ENCODE data around the gene ECSCR.

ECSCR gene

GRCh38 chr5:139461176-139461575 lies 1.4 kb downstream of the ECSCR start:
- Mint-ChIP-seq H3K9me3 (no peaks in the 10 kb centered on the region), H3K4me1 (peaks cover 56% of the 10 kb centered on the region), H3K27me3 (peaks cover 16% of the 10 kb centered on the region), H3K4me3 (no peak overlapping the region), H3K36me3 (no peaks in the 10 kb centered on the region), H3K27ac (peak overlapping the region; percentile 11)
- DNase-seq, result no peak
- CTCF ChIA-PET, result interaction anchor here (2.1 kb wide), 1 partner anchor 52 kb away, joined by 6 read pairs; no protein-coding TSS in a partner anchor

- Mint-ChIP-seq H3K27me3 (peaks cover 16% of the 10 kb centered on the region), H3K36me3 (no peaks in the 10 kb centered on the region), H3K4me3 (no peak overlapping the region), H3K9me3 (no peaks in the 10 kb centered on the region), H3K4me1 (peaks cover 60% of the 10 kb centered on the region), H3K27ac (peak overlapping the region; percentile 91)
- DNase-seq, result no peak
- CTCF ChIA-PET, result interaction anchor here (1.5 to 4.0 kb wide), 4 partner anchors 16 to 53 kb away, joined by 4 to 21 read pairs (median 10); partner anchors contain the start of gene STING1
Measured at GRCh38 chr5:139460455-139460854, 2.1 kb downstream of the ECSCR start.

- peaks cover 67% of the 10 kb centered on the region for H3K4me1 Mint-ChIP-seq
Measured at GRCh38 chr5:139459451-139459934, 3.0 kb downstream of the ECSCR start.

GRCh38 chr5:139458580-139459407 lies 3.7 kb downstream of the ECSCR start:
- peak overlapping the region; percentile 48 for H3K4me3 Mint-ChIP-seq
- H3K27me3 Mint-ChIP-seq, result peaks cover 10% of the 10 kb centered on the region
- H3K9me3 Mint-ChIP-seq, result no peaks in the 10 kb centered on the region
- peak overlapping the region; percentile 91 for H3K27ac Mint-ChIP-seq
- peaks cover 74% of the 10 kb centered on the region for H3K4me1 Mint-ChIP-seq
- CTCF ChIA-PET, result interaction anchor here (0.7 to 4.0 kb wide), 8 partner anchors 14 to 54 kb away, joined by 3 to 21 read pairs (median 8); partner anchors contain the start of genes DNAJC18 and STING1
- H3K36me3 Mint-ChIP-seq, result no peaks in the 10 kb centered on the region
- peak; percentile 90 for DNase-seq

More at GRCh38 chr5:139459451-139459934, 3.0 kb downstream of the ECSCR start:
- Mint-ChIP-seq H3K36me3 (no peaks in the 10 kb centered on the region), H3K9me3 (no peaks in the 10 kb centered on the region), H3K27ac (peak overlapping the region; percentile 91), H3K27me3 (peaks cover 16% of the 10 kb centered on the region), H3K4me3 (peak overlapping the region; percentile 39)
- DNase-seq, result peak; percentile 48
- CTCF ChIA-PET, result interaction anchor here (0.7 to 4.0 kb wide), 8 partner anchors 15 to 54 kb away, joined by 3 to 21 read pairs (median 7); partner anchors contain the start of genes DNAJC18 and STING1

GRCh38 chr5:139457653-139458306 lies 4.8 kb downstream of the ECSCR start:
- CTCF ChIA-PET, result interaction anchor here (0.9 to 4.0 kb wide), 6 partner anchors 13 to 55 kb away, joined by 3 to 21 read pairs (median 10); partner anchors contain the start of genes DNAJC18 and STING1
- no peaks in the 10 kb centered on the region for H3K9me3 Mint-ChIP-seq
- no peak for DNase-seq
- peaks cover 7% of the 10 kb centered on the region for H3K27me3 Mint-ChIP-seq
- no peaks in the 10 kb centered on the region for H3K36me3 Mint-ChIP-seq
- peaks cover 78% of the 10 kb centered on the region for H3K4me1 Mint-ChIP-seq
- peak overlapping the region; percentile 91 for H3K27ac Mint-ChIP-seq
- no peak overlapping the region for H3K4me3 Mint-ChIP-seq

DNA sequence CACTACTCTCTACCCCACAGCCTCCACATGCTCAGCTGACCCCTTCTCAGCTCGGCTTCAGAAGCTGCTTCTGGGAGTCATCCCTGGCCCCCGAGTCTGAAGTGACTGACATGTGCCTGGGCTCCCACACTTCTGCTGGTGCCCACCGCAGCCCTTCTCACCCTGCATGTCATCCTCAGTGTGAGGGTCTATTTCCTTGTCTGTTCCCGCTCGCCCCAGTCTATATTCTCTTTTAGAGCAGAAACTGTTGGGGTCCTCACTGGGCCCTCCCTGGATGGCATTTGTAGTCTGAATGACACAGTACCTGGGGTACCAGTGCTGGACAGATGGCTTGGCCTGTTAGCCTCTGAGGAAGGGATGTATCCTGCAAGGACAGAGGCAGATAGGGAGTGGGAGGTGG lies 5.3 kb downstream of the ECSCR start:
- Mint-ChIP-seq H3K4me1 (peaks cover 78% of the 10 kb centered on the region), H3K4me3 (no peak overlapping the region), H3K9me3 (no peaks in the 10 kb centered on the region), H3K27ac (peak overlapping the region; percentile 91), H3K36me3 (no peaks in the 10 kb centered on the region), H3K27me3 (peaks cover 3% of the 10 kb centered on the region)
- no peak for DNase-seq
- CTCF ChIA-PET, result interaction anchor here (2.0 to 4.0 kb wide), 4 partner anchors 12 to 56 kb away, joined by 8 to 21 read pairs (median 16); partner anchors contain the start of gene DNAJC18

GRCh38 chr5:139456776-139457175 lies 5.8 kb downstream of the ECSCR start:
- H3K27ac Mint-ChIP-seq, result peak overlapping the region; percentile 13
- no peak overlapping the region for H3K4me3 Mint-ChIP-seq
- no peaks in the 10 kb centered on the region for H3K9me3 Mint-ChIP-seq
- H3K36me3 Mint-ChIP-seq, result no peaks in the 10 kb centered on the region
- no peaks in the 10 kb centered on the region for H3K27me3 Mint-ChIP-seq
- no peak for DNase-seq
- peaks cover 77% of the 10 kb centered on the region for H3K4me1 Mint-ChIP-seq
- CTCF ChIA-PET, result interaction anchor here (0.7 to 4.0 kb wide), 5 partner anchors 17 to 56 kb away, joined by 3 to 21 read pairs (median 12); partner anchors contain the start of genes DNAJC18 and STING1

- no peak overlapping the region for H3K4me3 Mint-ChIP-seq
- no peak for DNase-seq
- CTCF ChIA-PET, result interaction anchor here (0.7 to 2.8 kb wide), 3 partner anchors 15 to 59 kb away, joined by 3 to 12 read pairs (median 6); partner anchors contain the start of genes DNAJC18 and STING1
- peaks cover 57% of the 10 kb centered on the region for H3K4me1 Mint-ChIP-seq
- H3K27ac Mint-ChIP-seq, result peak overlapping the region; percentile 66
- no peaks in the 10 kb centered on the region for H3K27me3 Mint-ChIP-seq
- H3K9me3 Mint-ChIP-seq, result no peaks in the 10 kb centered on the region
- H3K36me3 Mint-ChIP-seq, result no peaks in the 10 kb centered on the region
Measured at GRCh38 chr5:139454568-139455290, 7.8 kb downstream of the ECSCR start.

DNA sequence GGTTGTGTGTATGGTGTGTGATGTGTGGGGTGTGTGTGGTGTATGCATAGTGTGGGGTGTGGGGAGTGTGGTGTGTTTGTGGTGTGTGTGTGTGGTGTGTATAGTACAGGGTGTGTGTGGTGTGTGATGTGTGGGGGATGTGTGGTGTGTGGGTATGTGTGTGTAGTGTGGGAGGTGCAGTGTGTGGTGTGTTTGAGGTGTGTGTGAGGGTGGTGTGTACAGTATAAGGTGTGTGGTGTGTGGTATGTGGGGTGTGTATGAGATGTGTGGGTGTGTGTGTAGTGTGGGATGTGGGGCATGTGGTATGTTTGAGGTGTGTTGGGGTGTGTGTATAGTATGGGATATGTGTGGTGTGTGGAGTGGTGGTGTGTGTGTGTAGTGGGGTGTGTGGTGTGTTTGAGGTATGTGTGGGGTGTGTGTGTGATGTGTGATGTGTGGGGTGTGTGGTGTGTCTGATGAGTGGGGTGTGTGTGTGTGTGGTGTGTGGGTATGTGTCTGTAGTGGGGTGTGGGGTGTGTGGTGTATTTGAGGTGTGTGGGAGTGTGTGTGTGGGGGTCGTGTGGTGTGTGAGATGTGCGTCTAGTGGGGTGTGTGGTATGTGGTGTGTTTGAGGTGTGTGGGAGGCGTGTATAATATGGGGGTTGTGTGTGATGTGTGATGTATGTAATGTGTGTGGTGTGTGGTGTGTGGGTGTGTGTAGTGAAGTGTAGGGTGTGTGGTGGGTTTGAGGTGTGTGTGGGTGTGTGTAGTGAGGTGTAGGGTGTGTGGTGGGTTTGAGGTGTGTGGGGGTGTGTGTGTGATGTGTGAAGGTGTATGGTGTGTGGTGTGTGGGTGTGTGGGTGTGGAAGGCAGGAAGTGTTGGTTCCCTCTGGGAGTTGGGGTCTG lies 8.6 kb downstream of the ECSCR start:
- Mint-ChIP-seq H3K27me3 (no peaks in the 10 kb centered on the region), H3K27ac (no peak overlapping the region), H3K4me1 (peaks cover 51% of the 10 kb centered on the region), H3K4me3 (no peak overlapping the region), H3K36me3 (peaks cover 2% of the 10 kb centered on the region), H3K9me3 (no peaks in the 10 kb centered on the region)
- no peak for DNase-seq
- CTCF ChIA-PET, result interaction anchor here (1.8 to 2.8 kb wide), 2 partner anchors 28 to 60 kb away, joined by 6 to 12 read pairs; partner anchors contain the start of gene STING1

DNA sequence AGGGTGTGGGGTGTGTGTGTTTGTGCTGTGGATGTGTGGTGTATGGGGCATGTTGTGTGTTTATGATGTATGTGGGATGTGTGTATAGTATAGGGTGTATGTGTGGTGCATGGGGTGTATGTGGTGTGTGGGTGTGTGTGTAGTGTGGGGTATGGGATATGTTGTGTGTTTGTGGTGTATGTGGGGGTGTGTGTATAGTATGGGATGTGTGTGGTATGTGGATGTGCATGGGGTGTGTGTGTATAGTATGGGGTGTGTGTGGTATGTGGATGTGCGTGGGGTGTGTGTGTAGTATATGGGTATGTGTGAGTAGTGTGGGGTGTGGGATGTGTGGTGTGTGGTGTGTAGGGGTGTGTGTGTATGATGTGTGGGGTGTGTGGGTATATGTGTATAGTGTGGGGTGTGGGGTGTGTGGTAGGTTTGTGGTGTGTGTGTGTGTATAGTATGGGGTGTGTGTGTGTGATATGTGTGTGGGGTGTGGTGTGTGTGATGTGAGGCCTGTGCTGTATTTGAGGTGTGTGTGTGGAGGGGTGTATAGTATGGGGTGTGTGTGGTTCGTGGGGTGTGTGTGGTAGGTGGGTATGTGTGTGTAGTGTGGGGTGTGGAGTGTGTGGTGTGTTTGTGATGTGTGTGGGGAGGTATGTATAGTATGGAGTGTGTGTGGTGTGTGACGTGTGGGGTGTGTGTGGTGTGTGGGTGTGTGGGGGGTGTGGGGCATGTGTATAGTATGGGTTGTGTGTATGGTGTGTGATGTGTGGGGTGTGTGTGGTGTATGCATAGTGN lies 10.5 kb downstream of the ECSCR start:
- Mint-ChIP-seq H3K27me3 (no peaks in the 10 kb centered on the region), H3K4me1 (peaks cover 51% of the 10 kb centered on the region), H3K36me3 (peaks cover 4% of the 10 kb centered on the region), H3K9me3 (no peaks in the 10 kb centered on the region), H3K4me3 (no peak overlapping the region), H3K27ac (no peak overlapping the region)
- CTCF ChIA-PET, result no interaction called here
- no peak for DNase-seq

DNA sequence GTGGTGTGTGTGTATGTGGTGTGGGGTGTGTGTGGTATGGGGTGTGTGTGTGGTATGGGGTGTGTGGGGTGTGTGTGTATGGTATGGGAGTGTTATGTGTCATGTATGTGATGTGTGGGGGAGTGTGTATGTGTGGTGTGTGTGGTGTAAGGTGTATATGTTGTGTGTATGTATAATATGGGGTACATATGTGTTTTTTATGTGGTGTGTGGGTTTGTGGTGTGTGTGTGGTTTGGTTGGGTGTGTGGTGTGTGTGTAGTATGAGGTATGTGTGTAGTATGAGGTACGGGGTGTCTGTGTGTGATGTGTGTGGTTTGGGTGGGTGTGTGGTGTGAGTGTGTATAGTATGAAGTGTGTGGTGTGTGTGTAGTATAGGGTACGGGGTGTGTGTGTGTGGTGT lies 11.4 kb downstream of the ECSCR start:
- Mint-ChIP-seq H3K4me1 (peaks cover 51% of the 10 kb centered on the region), H3K36me3 (peaks cover 4% of the 10 kb centered on the region), H3K27me3 (peaks cover 3% of the 10 kb centered on the region), H3K9me3 (no peaks in the 10 kb centered on the region), H3K4me3 (no peak overlapping the region), H3K27ac (no peak overlapping the region)
- no peak for DNase-seq
- CTCF ChIA-PET, result no interaction called here

Data from activated naive CD4-positive, alpha-beta T cell treated with anti-CD3 and anti-CD28 coated beads, Interleukin-2, amount 10 ng/mL, durations not matched to agents 7 days and 5 days (primary cell).